MCF 10A (cell line): ENCODE data around the gene MYL2. TPM values are rescaled to one million over a fixed set of nuclear protein-coding genes. Genes with fewer than 3 reads are reported as not detected.

ENCODE experiments used
- BruUV-seq: library from RNA; stranded (reverse); fragments of 400-500 nt; replicated peaks from 2 replicates; lab custom pipeline; 2021; lab: Mats Ljungman, UMichigan
- CTCF ChIA-PET: fragments of 300-600 bp; sonication (Branson Sonifier 250); formaldehyde crosslinking; extraction: SDS; loops from one replicate; lab custom pipeline; 2021; ENCODE audit warnings: antibody characterized with exemption, inconsistent platforms; lab: Yijun Ruan, JAX
- POLR2A ChIA-PET: fragments of 300-600, 350-650 bp; sonication (Branson Sonifier 250); formaldehyde crosslinking; extraction: SDS; loops from one replicate; lab custom pipeline; 2020; ENCODE audit warnings: antibody characterized with exemption, inconsistent platforms; lab: Yijun Ruan, JAX
- DNase-seq: peaks from one replicate; pipeline ENCODE4 v3.0.0-alpha.2; 2018; ENCODE audit not compliant: unreplicated experiment
- H3K27ac Mint-ChIP-seq: one replicate; pipeline ENCODE4 v1.8.0; 2022; ENCODE audit warnings: mild to moderate bottlenecking, low read depth, mixed read lengths; ENCODE audit not compliant: unreplicated experiment
- H3K27me3 Mint-ChIP-seq: one replicate; pipeline ENCODE4 v1.8.0; 2022; ENCODE audit warnings: mixed read lengths; ENCODE audit not compliant: insufficient read depth, unreplicated experiment
- H3K36me3 Mint-ChIP-seq: one replicate; pipeline ENCODE4 v1.8.0; 2022; ENCODE audit warnings: mild to moderate bottlenecking, moderate library complexity, mixed read lengths; ENCODE audit not compliant: insufficient read depth, unreplicated experiment
- H3K4me1 Mint-ChIP-seq: one replicate; pipeline ENCODE4 v1.8.0; 2022; ENCODE audit warnings: mixed read lengths; ENCODE audit not compliant: insufficient read depth, unreplicated experiment
- H3K4me3 Mint-ChIP-seq: one replicate; pipeline ENCODE4 v1.8.0; 2022; ENCODE audit warnings: mild to moderate bottlenecking, moderate library complexity, mixed read lengths; ENCODE audit not compliant: unreplicated experiment
- H3K9me3 Mint-ChIP-seq: one replicate; pipeline ENCODE4 v1.8.0; 2022; ENCODE audit warnings: mixed read lengths; ENCODE audit not compliant: unreplicated experiment
- intact Hi-C: fragments of 100-400 bp; cut with micrococcal nuclease; formaldehyde crosslinking; loops from 2 replicates; pipeline ENCODE4 v1.14.1; 2022
- total RNA-seq: library from RNA; stranded (reverse); gene quantifications from 2 replicates; pipeline ENCODE4 v1.2.3, GENCODE V29; 2022
- TF ChIP-seq, protein P1 (sequence below): fragments of 200-600 bp; IDR thresholded peaks from one replicate; pipeline ENCODE4 v1.8.0; 2022; ENCODE audit warnings: antibody characterized with exemption, mild to moderate bottlenecking; ENCODE audit not compliant: unreplicated experiment

The MYL2 gene
- total RNA-seq, 1 experiment from 2014 or later: not detected

DNA sequence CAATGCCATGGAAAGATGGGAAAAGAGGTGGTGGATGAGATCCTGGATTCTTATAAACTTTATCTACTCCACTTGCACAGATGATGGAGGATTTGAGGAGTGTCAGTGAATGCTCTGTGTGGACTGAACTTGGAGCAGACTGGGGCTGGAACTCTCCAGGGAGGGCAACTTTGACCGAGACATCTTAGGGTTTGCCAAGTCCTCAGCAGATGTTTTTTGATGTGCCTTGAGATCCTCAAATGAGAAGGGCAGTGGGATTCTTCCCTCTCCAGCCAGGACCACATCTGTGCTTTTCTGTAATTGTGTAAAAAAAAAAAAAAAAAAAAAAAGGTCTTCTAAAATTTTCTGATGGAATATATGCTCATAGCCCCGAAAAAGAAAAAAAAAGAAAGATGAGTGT lies 23.0 kb upstream of the MYL2 start:
- no peaks in the 10 kb centered on the region for H3K4me1 Mint-ChIP-seq
- no peak overlapping the region for H3K27ac Mint-ChIP-seq
- intact Hi-C loops: no loop called here
- BruUV-seq: no TSS peak
- TF ChIP-seq, protein P1, sequence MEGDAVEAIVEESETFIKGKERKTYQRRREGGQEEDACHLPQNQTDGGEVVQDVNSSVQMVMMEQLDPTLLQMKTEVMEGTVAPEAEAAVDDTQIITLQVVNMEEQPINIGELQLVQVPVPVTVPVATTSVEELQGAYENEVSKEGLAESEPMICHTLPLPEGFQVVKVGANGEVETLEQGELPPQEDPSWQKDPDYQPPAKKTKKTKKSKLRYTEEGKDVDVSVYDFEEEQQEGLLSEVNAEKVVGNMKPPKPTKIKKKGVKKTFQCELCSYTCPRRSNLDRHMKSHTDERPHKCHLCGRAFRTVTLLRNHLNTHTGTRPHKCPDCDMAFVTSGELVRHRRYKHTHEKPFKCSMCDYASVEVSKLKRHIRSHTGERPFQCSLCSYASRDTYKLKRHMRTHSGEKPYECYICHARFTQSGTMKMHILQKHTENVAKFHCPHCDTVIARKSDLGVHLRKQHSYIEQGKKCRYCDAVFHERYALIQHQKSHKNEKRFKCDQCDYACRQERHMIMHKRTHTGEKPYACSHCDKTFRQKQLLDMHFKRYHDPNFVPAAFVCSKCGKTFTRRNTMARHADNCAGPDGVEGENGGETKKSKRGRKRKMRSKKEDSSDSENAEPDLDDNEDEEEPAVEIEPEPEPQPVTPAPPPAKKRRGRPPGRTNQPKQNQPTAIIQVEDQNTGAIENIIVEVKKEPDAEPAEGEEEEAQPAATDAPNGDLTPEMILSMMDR: no peak
- no peak overlapping the region for H3K4me3 Mint-ChIP-seq
- no peaks in the 10 kb centered on the region for H3K9me3 Mint-ChIP-seq
- H3K27me3 Mint-ChIP-seq: no peaks in the 10 kb centered on the region
- ChIA-PET CTCF (no interaction called here), POLR2A (no interaction called here)
- H3K36me3 Mint-ChIP-seq: peaks cover 5% of the 10 kb centered on the region
- DNase-seq: no peak

DNA sequence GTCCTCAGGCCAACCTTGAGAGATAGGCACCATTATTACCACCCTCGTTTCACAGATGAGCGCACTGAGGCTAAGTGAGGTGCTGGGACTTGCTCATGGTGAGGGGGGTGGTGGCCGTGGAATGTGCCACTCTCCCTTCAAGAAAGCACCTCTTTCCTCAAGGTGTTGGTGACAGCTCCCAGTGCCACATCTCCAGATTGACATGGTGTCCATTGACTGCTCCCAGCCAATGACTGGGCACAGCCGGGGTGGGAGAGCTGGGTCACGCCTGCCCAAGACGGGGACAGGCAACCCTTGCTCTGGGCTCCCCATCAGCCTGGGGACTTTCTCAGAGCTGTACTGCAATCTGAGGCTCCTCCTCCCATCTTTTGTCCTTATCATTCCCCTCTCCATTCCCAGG lies 21.0 kb upstream of the MYL2 start:
- H3K4me3 Mint-ChIP-seq: no peak overlapping the region
- ChIA-PET CTCF (interaction anchor here (0.6 to 1.1 kb wide), 3 partner anchors 48 to 332 kb away, joined by 3 to 6 read pairs (median 4); no protein-coding TSS in a partner anchor), POLR2A (interaction anchor here (0.6 kb wide), 1 partner anchor 58 kb away, joined by 3 read pairs; no protein-coding TSS in a partner anchor)
- no peak overlapping the region for H3K27ac Mint-ChIP-seq
- H3K4me1 Mint-ChIP-seq: peaks cover 5% of the 10 kb centered on the region
- TF ChIP-seq, protein P1: no peak
- H3K27me3 Mint-ChIP-seq: no peaks in the 10 kb centered on the region
- no peak for DNase-seq
- peaks cover 10% of the 10 kb centered on the region for H3K36me3 Mint-ChIP-seq
- intact Hi-C loops: no loop called here
- H3K9me3 Mint-ChIP-seq: no peaks in the 10 kb centered on the region
- no TSS peak for BruUV-seq

DNA sequence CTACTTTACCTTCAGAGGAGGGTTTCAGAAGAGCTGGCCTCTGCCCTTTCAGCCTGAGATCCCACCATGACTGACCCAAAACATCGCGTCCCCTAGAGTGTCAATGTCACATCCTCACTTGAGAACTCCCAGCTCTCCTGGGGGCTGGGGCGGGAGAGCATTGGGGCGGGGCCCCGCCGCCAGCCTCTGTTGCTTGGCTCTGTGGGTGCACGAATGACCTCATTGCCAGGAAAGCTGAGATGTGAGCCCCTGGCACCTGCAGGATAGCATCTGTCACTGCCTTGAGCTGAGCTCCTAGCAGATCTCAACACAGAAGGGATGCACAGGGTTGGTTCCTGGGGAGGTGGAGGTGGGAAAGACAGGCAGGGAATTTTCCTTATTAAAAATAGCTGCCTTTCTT lies 20.6 kb upstream of the MYL2 start:
- intact Hi-C loops: no loop called here
- TF ChIP-seq, protein P1: no peak

DNA sequence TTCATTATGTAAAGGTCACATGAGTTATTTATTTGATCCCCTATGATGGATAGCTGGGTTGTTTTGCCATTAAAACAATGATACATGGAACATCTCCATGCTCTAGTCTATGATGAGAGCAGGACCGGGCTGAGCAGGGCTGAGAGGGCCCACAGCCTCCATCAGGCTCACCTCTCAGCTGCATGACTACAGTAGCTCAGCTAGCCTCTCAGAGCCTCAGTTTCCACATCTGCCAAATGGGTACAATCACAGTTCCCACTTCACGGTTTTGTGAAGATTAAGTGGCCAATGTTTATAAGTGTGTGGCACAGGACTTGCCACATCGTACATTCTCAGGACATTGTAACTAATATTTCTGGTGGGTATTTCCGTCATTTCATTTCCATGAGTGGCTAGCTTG lies 19.9 kb upstream of the MYL2 start:
- no TSS peak for BruUV-seq
- Mint-ChIP-seq H3K36me3 (peaks cover 10% of the 10 kb centered on the region), H3K27ac (no peak overlapping the region), H3K27me3 (no peaks in the 10 kb centered on the region), H3K4me1 (peaks cover 5% of the 10 kb centered on the region), H3K9me3 (no peaks in the 10 kb centered on the region), H3K4me3 (no peak overlapping the region)
- intact Hi-C loops: no loop called here
- no peak for DNase-seq
- ChIA-PET CTCF (interaction anchor here (0.6 to 1.1 kb wide), 5 partner anchors 69 to 333 kb away, joined by 3 to 6 read pairs (median 3); no protein-coding TSS in a partner anchor), POLR2A (no interaction called here)
- TF ChIP-seq, protein P1: no peak

More for the DNA sequence above, 20.6 kb upstream of the MYL2 start:
- Mint-ChIP-seq H3K36me3 (peaks cover 10% of the 10 kb centered on the region), H3K4me3 (no peak overlapping the region), H3K27me3 (no peaks in the 10 kb centered on the region), H3K4me1 (peaks cover 5% of the 10 kb centered on the region), H3K9me3 (no peaks in the 10 kb centered on the region), H3K27ac (no peak overlapping the region)
- DNase-seq: no peak
- POLR2A ChIA-PET: interaction anchor here (0.6 kb wide), 1 partner anchor 58 kb away, joined by 3 read pairs; no protein-coding TSS in a partner anchor
- CTCF ChIA-PET: interaction anchor here (0.6 to 1.1 kb wide), 4 partner anchors 47 to 332 kb away, joined by 3 to 6 read pairs (median 4); no protein-coding TSS in a partner anchor
- no TSS peak for BruUV-seq
